GM19397 (cell line): ENCODE results near the gene ELK4.

ENCODE experiments used
- ATAC-seq: cut with Tn5 transposase; IDR thresholded peaks from one replicate; pipeline ENCODE4 v1.9.1; 2021; ENCODE audit warnings: mild to moderate bottlenecking, moderate library complexity; ENCODE audit not compliant: unreplicated experiment

ELK4 gene

GRCh38 chr1:205582471-205583291 is 49.1 kb downstream of the ELK4 start:
- ATAC-seq = no peak

DNA sequence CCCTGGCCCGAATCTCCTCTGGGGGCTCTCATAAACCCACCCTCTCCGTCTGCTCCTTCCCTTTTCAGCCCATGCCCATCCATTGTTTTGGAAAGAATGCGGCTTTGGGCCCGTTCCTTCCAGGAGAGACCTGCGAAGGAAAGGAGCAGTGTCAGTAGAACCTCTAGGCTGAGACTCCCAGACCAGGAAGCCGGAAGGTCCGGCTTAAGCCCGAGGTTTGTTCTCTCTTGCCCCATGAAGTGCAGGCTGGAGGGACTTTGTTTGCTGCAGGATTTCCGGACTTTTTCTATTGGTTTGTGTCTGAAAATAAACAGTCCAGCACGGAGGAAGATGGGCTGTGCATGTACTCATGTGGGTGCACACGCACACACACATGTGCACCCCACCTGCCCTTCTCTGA is 49.8 kb downstream of the ELK4 start:
- no peak for ATAC-seq

DNA sequence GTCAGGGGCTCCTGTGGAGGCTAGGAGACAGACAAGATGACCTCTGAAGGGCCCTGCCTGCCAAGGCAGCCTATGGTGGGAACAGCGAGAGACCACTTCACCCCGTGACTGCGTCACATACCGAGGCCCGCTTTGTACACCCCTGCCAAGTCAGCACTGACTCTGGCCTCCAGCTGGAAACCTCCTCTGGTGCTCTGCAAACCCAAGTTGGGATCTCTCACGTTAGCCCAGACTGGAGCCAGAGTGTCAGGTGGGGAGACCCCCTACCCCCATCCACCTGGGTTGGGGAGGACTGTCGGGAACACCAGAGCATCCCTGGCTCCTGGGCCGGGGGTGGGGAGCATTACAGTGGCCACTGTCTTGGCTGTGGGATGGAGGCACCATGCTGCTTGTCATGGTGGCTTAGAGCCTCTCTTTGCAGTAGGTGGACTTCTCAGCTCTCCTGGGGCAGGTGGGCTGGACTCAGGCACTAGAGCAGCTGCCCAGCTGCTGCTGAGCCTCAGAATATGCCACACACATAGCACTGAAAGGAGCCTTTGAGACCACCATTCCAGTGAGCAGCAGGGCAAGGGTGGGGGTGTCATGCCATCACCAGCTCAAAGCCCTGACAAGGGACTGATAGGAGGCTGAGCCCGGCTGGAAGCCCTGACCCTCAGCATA is 50.4 kb downstream of the ELK4 start:
- no peak for ATAC-seq

GRCh38 chr1:205580923-205581180 is 51.0 kb downstream of the ELK4 start:
- ATAC-seq = no peak

- no peak for ATAC-seq
These were observed 51.5 kb downstream of the ELK4 start for GRCh38 chr1:205580140-205580922.

GRCh38 chr1:205579711-205580110 is 52.1 kb downstream of the ELK4 start:
- ATAC-seq = no peak

GRCh38 chr1:205578780-205579571 is 52.8 kb downstream of the ELK4 start:
- no peak for ATAC-seq

- ATAC-seq = no peak
These were observed 53.7 kb downstream of the ELK4 start for GRCh38 chr1:205577874-205578658.

DNA sequence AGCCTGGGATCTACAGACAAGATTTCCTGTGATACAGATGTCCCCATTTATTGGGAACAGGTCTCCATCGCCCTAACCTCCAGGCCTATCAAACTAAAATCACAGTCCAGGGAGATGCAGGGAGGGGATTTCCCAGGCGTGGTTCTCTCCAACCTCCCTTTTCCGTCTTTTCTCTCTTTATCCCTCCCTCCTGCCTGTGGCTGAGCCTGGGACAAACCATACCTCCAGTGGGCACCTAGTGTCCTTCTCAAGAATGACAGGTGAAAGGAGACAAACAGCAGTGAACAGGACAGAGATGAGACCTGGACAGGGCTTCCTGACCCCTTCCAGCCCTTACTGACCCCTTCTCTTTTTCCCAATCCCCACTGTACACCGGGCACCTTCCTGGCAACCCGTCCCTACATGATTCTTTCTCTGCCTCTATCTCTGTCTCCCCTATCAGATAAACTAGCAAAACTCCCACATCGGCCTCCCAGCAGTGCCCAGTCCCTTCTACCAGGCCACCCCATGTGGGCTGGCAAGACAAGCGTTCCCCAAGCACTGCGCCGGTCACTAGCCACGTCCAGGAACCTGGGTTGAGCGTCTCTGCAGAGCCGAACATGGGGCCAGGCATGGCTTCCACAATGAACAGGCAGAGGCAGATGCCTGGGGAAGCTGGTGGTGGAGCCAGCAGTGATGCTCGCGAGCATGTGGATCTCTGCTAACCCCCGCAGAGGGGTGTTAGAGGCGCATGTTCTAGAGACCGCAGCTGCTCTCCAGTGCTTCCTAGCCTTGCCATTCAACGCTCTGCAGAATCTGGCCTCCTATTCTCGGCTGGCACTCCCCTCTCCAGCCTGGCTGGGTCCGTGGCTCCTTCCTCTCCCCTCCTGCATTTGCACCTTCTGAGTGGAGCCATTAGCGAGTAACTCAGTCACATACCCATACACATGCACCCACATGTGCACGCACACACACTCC is 54.7 kb downstream of the ELK4 start:
- no peak for ATAC-seq

DNA sequence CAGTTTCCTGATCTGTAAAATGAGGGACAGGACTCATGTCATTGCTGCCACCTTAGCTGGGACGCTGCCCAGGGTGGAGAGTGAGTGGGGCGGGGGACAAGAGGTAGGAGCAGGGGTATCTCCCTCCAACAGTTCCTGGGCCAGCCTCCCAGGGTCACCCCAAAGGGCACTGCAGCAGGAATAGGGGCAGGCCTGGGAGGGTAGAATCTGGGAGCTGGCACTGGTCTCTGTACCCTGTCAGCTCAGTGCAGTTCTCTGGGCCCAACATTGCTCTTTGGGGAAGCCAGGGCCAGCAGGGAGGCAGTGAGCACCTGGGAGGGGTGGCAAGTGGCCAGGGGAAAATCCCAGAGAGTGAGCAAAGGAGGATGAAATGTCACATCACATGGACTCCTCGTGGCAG is 55.8 kb downstream of the ELK4 start:
- no peak for ATAC-seq

GRCh38 chr1:205575294-205575885 is 56.4 kb downstream of the ELK4 start:
- ATAC-seq = no peak

DNA sequence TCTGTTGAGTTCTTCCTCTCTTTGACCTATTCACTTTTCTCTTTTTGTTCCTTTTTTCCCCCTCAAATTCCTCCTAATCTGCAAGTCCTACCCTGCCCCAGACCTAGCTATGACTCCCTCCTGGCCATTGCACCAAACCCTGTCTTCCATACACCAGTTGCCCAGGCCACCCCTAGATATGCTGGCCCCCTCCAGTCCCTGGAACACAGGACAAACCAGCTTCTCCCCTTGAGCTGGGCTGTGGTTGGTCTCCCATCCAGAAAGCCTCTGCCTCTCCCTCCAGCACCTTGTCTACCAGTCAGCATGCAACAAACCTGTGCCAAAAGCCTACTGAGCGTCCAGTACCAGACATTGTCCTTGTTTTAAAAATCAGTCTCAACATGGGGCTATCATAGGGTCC is 59.4 kb downstream of the ELK4 start:
- no peak for ATAC-seq

GRCh38 chr1:205571747-205572146 is 60.1 kb downstream of the ELK4 start:
- no peak for ATAC-seq

DNA sequence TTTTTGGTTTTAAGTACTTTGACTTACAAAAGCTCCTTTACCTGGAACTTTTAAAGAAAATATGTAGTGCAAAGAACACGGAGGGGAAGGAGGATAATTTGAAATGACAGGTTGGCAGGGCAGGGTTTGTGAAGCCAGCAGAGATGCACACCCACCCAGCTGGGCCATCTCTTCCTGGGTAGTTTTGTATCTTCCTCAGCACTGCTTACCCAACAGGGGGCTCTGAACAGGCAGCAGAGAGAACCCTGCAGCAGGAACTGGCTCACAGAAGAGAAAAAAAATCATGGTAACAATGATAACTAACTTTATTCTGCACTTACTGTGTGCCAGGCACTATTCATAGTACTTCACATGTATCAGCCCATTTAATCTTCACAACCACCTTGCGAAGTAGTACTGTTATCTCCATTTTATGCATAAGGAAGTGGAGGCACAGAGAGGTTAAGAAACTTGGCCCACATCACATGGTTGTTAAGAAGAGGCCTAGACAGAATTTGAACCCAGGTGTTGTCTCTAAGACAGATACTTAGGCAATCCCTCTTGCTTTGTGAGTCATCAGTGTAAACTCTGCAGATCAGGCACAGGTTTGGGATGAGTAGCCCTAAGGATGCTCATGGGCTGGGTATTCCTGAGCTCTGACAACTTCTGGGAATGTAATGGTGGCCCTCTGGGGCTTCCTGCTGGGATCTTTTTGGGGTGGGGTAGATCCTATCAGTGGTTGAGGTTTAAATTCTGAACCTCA is 60.8 kb downstream of the ELK4 start:
- no peak for ATAC-seq

- no peak for ATAC-seq
These were observed 61.7 kb downstream of the ELK4 start for GRCh38 chr1:205570173-205570501.

DNA sequence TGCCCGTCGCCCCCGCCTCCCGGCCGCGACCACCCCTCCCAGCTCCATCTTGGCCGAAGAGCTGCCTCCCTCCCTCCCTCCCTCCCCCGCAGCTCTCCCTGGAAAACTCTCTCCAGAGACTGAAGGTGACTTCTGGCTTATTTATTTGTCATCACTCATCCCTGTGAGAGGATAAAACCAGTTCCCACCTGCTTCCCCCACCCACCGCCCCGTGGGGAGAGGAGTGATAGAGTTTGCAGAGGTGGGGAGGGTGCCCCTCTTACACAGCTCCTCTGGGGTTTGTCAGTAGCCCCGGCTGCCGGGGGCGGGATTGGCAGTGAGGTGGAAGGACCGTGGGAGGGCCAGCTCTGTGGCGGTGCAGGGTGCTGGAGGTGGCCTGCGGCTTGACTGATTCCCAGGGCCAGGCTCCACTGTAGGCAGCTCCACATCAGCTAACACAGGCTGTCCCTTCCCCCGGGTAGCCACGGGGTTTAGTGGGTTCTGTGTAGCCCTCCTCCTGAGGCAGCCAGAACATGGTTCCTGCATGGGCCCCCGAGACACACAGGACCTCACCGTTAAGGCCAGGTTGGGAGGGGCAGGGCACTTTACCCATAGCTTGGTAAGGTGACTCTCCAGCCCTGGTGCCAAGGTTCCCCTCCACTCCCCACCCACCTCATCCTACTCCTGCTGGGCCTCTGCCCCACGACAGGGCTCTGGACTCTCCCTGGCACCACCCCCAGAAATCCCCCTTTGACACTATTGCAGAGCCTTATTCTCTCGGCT is 62.2 kb downstream of the ELK4 start:
- no peak for ATAC-seq

DNA sequence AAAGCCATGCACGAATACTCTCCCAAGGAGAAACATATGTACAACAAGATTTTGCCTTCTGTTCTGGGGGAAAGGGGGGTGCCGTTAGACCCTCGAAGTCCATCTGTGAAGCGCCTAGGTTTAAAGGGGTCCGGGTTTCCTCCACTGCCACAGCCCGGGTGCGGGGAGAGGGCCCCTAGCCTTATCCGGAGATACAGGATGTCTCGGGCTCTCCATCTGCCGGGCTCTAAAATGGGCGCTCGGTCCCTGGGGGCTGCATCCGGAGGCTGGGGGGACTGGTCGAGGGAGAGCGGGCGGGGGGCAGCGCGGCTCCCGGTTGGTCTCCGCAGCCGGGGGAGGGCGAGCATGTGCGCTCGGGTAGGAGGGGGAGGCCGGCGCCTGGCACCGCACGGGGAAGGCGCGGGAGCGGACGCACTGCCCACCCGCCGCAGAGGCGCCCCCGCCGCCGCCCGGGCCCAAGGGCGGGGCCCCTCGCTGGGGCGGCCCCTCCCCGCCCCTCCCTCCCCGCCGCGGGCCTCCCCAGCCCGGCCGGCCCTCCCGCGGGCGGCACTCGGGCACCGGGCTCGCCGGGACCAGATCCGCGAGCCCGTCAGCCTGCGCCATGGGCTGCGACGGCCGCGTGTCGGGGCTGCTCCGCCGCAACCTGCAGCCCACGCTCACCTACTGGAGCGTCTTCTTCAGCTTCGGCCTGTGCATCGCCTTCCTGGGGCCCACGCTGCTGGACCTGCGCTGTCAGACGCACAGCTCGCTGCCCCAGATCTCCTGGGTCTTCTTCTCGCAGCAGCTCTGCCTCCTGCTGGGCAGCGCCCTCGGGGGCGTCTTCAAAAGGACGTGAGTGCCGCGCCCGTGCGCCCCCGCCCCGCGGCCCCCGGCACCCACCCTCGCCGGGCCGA is 63.1 kb downstream of the ELK4 start:
- no peak for ATAC-seq
